Renal pelvis (tissue), 4 donors: ENCODE results near the gene TBX10. TPM values are rescaled to one million over a fixed set of nuclear protein-coding genes. Genes with fewer than 3 reads are reported as not detected.
"Not testable (repeated sequence)": the region's sequence is repeated elsewhere in the genome, so short reads cannot be mapped to it uniquely, and the experiment has no call there.

ENCODE experiments used
- DNase-seq: peaks from one replicate; pipeline ENCODE4 v3.0.0-alpha.2; 2013
- polyA plus RNA-seq, 3 donors: library from polyadenylated mRNA; unstranded; fragments of 120-200 nt; gene quantifications; one replicate each; pipeline ENCODE4 v1.2.1, GENCODE V29; 2013; ENCODE audit not compliant: insufficient read length in 3 of 3

TBX10 gene
- polyA plus RNA-seq, 3 donors, result 0.15 TPM; not detected in 2

DNA sequence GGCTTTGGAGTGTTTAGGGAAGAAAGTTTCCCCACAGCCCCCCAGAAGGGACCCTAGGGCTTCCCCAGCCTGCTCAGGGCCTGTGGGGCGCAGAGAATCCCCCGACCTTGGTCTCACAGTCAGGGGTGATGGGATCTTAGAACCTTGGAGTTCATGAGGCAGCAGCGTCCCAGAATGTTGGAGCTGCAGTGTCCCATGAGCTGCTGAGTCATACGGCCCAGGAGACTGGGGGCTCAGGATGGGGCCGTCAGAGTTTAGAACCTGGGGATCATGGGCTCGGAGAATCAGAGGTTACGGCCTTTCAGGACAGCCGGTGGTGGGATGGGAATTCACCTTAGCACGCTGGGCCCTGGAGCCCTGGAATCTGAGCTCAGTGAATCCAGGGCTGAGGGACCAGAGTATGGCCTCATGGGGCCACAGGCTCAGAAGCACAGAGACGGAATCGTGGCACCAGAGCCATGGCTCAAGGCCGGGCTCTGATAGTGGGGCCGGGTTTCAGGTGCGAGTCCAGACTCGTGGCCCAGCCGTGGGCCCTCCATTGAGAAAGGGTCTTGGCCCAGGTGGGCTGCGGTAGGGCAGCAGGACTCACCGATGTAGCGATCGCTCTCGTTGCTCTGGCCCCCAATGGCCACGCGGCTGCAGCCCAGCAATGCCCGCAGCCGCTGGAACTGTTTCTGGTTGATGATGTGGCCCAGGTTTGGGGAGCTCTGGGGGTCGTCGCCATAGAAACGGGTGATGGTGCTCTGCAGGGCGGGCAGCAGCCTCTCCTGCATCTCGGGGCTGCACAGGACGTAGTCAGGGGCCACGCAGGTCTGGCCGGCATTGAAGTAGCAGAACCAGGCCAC, 25.4 kb upstream of the TBX10 start:
- DNase-seq, result no peak

- no peak for DNase-seq
Measured at GRCh38 chr11:67664213-67664585, 24.6 kb upstream of the TBX10 start.

- DNase-seq, result no peak
Measured at GRCh38 chr11:67663532-67664212, 24.1 kb upstream of the TBX10 start.

GRCh38 chr11:67662835-67663531, 23.4 kb upstream of the TBX10 start:
- no peak for DNase-seq

GRCh38 chr11:67662142-67662834, 22.7 kb upstream of the TBX10 start:
- DNase-seq, result no peak

DNA sequence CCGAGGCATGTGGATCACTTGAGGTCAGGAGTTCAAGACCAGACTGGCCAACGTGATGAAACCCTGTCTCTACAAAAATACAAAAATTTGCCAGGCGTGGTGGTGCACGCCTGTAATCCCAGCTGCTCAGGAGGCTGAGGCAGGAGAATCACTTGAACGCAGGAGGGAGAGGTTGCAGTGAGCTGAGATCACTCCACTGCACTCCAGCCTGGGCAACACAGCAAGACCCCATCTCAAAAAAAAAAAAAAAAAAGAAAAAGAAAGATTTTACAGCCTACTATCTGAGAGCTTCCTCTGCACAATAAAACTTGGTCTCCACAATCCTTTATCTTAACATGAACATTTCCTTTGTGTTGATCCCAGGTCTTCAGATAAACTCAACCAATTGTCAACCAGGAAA, 21.2 kb upstream of the TBX10 start:
- not testable (repeated sequence) for DNase-seq

GRCh38 chr11:67659651-67660165, 20.1 kb upstream of the TBX10 start:
- not testable (repeated sequence) for DNase-seq

- no peak for DNase-seq
Measured at GRCh38 chr11:67657300-67657699, 17.7 kb upstream of the TBX10 start.

GRCh38 chr11:67656278-67656922, 16.8 kb upstream of the TBX10 start:
- no peak for DNase-seq

DNA sequence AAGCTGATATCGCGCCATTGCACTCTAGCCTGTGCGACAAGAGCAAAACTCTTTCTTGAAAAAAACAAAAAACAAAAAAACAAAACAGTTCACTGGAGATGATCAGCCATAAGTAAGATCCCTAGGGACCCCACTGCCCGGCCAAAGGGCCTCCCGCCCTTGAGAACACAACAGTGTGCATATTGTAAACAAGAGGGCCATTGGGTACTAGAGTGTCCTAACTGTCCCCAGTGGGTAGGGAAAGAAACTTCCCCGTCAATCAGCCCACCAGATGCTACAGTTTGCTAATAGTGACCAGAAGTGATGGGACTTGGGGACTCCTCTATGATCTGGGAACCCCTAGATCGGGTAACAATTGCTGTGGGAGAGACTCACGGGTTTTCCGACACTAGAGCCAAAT, 14.7 kb upstream of the TBX10 start:
- no peak for DNase-seq

- DNase-seq, result no peak
Measured at GRCh38 chr11:67652965-67653845, 13.6 kb upstream of the TBX10 start.

- no peak for DNase-seq
Measured at GRCh38 chr11:67651976-67652781, 12.6 kb upstream of the TBX10 start.

GRCh38 chr11:67649634-67650510, 10.3 kb upstream of the TBX10 start:
- DNase-seq, result no peak

DNA sequence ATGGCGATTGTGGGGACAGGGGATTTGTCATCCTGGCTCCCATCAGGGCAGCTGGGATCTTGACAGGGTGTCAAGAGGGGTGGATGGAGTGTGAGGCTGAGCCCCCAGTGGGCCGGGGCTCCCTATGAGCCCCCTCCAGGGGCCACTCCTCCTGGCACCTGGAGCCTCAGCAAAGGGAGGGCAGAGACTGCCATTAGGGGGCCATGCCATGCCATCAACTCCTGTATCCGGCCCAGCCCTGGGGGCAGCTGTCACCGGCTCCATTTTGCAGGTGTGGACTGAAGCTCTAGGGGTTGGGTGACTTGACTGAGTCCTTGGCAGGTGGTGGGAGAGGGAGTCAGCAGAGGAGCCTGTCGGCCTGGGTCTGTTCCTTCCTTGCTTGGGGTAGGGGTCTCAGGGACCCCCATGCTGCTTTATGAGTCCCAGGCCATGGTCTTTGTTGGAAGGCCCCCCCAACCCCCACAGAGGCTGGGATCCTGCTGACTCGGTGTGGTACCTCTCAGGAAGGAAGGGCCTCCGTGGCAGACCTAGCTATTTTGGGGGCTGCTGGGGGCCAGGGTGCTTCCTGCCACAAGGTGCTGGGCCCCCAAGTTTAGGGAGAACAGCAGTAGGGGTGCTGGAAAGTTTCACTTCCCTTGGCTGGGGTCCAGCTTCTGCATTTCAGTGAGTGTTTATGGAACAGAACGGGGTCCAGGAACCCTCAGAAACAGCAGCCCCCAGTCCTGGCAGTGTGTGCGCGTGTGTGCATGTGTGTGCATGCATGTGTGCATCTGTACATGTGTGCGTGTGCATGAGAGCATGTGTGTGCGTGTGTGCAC, 9.4 kb upstream of the TBX10 start:
- no peak for DNase-seq

DNA sequence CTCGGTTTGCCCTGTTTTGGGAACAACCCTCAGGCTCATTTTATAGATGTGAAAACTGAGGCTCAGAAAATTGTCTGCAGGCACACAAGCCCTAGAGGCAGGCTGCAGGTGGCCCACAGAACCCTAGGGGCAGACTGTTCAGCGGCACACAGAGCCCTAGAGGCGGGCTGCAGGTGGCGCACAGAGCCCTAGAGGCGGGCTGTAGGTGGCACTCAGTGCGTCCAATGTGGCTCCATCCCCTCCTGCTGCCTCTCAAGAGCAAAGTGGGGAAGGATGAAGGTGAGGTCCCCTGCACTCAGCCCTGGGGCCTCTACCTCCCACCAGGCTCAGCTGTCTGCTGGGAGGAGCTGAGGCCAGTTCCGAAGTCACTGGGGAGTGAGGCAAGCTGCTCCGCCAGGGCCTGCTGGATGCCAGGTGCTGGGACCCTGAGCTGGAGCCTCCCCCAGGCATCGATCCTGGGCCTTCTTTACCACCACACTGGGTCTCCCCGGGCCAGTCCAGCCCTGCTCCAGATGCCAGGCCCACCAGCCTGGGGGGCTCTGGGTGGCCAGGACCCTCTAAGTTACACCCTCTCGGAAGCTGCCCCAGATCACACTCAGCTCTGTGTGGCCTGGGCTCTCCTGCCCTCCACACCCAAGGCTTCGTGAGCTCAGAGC, 8.7 kb upstream of the TBX10 start:
- DNase-seq, result no peak

DNA sequence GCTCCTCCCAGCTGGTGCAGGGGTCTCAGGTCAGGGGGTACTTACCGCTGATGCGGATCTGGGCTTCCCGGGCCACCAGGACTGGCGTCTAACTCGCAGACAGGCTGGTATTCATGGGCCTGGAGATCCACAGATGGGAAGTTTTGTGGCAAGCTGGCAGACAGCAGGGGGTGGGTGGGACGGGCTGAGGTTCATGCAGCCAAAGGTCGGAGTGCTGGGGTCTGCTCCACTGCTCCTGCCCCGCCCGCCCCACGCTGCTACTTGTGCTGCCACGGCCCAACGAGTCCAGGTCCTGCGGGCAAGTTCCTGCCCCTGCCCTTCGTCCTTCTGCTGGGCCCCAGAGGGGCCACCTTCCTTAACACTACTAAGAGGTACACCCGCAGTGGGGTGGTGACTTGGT, 7.9 kb upstream of the TBX10 start:
- DNase-seq, result no peak
